CD14-positive monocyte (primary cell): ENCODE measurements around the gene XIRP1. TPM values are rescaled to one million over a fixed set of nuclear protein-coding genes. Genes with fewer than 3 reads are reported as not detected.

Source experiments
- DNase-seq, 3 donors: peaks; one replicate each; pipeline ENCODE4 v3.0.0-alpha.2; 2011 to 2022
- H2AFZ ChIP-seq: 2 replicates; pipeline ENCODE4 v1.6.0; 2012; ENCODE audit warnings: mild to moderate bottlenecking, low read depth, low read length, inconsistent platforms; ENCODE audit not compliant: insufficient read depth, poor library complexity, severe bottlenecking
- H3K27ac ChIP-seq, 2 donors: 1 replicate in 1 of 2; 2 replicates in 1 of 2; pipeline ENCODE4 v1.5.1; 2012 to 2013; ENCODE audit warnings: low read length in 2 of 2, control low read depth in 1 of 2, inconsistent platforms in 1 of 2, low read depth in 1 of 2, mild to moderate bottlenecking in 1 of 2
- H3K27me3 ChIP-seq, 2 donors: one replicate each; pipeline versions ENCODE4 v1.6.0 to v1.6.1; 2011 to 2013; ENCODE audit warnings: low read length in 2 of 2; ENCODE audit not compliant: control insufficient read depth in 2 of 2, insufficient read depth in 2 of 2
- H3K36me3 ChIP-seq, 2 donors: replicated peaks in 1 of 2; 1 replicate in 1 of 2; 2 replicates in 1 of 2; pipeline versions ENCODE4 v1.5.1 to v1.6.1; 2012 to 2013; ENCODE audit warnings: low read length in 2 of 2, control low read depth in 1 of 2, inconsistent platforms in 1 of 2, mild to moderate bottlenecking in 1 of 2; ENCODE audit not compliant: insufficient read depth in 2 of 2, control insufficient read depth in 1 of 2
- H3K4me1 ChIP-seq, 2 donors: 1 replicate in 1 of 2; 2 replicates in 1 of 2; pipeline versions ENCODE4 v1.5.1 to v1.6.1; 2012 to 2013; ENCODE audit warnings: low read length in 2 of 2, control low read depth in 1 of 2, inconsistent platforms in 1 of 2, mild to moderate bottlenecking in 1 of 2, moderate library complexity in 1 of 2; ENCODE audit not compliant: insufficient read depth in 2 of 2, control insufficient read depth in 1 of 2
- H3K4me2 ChIP-seq: replicated peaks from 2 replicates; pipeline ENCODE3; 2012; ENCODE audit warnings: low read length, moderate library complexity, mild to moderate bottlenecking; ENCODE audit not compliant: poor library complexity, severe bottlenecking; ENCODE audit errors: extremely low read depth
- H3K4me3 ChIP-seq, 3 experiments: fragments of 200-600 bp in 1 of 3; sonication (generic) in 1 of 3; replicated peaks in 1 of 3; 1 replicate in 2 of 3; 2 replicates in 1 of 3; pipeline ENCODE4 v1.5.1; 2011 to 2013; ENCODE audit warnings: low read length in 3 of 3, mild to moderate bottlenecking in 3 of 3, control low read depth in 2 of 3, low read depth in 2 of 3, inconsistent platforms in 1 of 3, moderate library complexity in 1 of 3
- H3K79me2 ChIP-seq: 2 replicates; pipeline ENCODE4 v1.6.0; 2012; ENCODE audit warnings: mild to moderate bottlenecking, control low read depth, inconsistent platforms, low read length, moderate library complexity; ENCODE audit not compliant: insufficient read depth
- H3K9ac ChIP-seq: 2 replicates; pipeline ENCODE4 v1.6.0; 2017; ENCODE audit warnings: low read length, mild to moderate bottlenecking; ENCODE audit not compliant: insufficient read depth, poor library complexity, severe bottlenecking
- H3K9me3 ChIP-seq, 2 donors: replicated peaks in 1 of 2; 1 replicate in 1 of 2; 2 replicates in 1 of 2; pipeline versions ENCODE4 v1.5.1 to v1.6.1; 2012 to 2013; ENCODE audit warnings: low read length in 2 of 2, control low read depth in 1 of 2; ENCODE audit not compliant: control insufficient read depth in 1 of 2, insufficient read depth in 1 of 2
- H4K20me1 ChIP-seq: 2 replicates; pipeline ENCODE4 v1.6.0; 2012; ENCODE audit warnings: mild to moderate bottlenecking, low read length, control low read depth, moderate library complexity; ENCODE audit not compliant: insufficient read depth
- H3K27ac Mint-ChIP-seq, 7 donors: one replicate each; pipeline ENCODE4 v1.8.0; 2020; ENCODE audit warnings: mild to moderate bottlenecking in 7 of 7, mixed read lengths in 7 of 7, moderate library complexity in 6 of 7, inconsistent platforms in 2 of 7
- H3K27me3 Mint-ChIP-seq, 3 donors: one replicate each; pipeline ENCODE4 v1.8.0; 2021 to 2022; ENCODE audit warnings: low read depth in 3 of 3, mild to moderate bottlenecking in 3 of 3, mixed read lengths in 3 of 3, moderate library complexity in 3 of 3, inconsistent platforms in 1 of 3
- H3K36me3 Mint-ChIP-seq, 2 donors: one replicate each; pipeline ENCODE4 v1.8.0; 2020; ENCODE audit warnings: mixed read lengths in 2 of 2, inconsistent platforms in 1 of 2, mild to moderate bottlenecking in 1 of 2
- H3K4me1 Mint-ChIP-seq: one replicate; pipeline ENCODE4 v1.8.0; 2020; ENCODE audit warnings: mild to moderate bottlenecking, mixed read lengths
- H3K4me3 Mint-ChIP-seq, 2 donors: one replicate each; pipeline ENCODE4 v1.8.0; 2020; ENCODE audit warnings: mild to moderate bottlenecking in 2 of 2, mixed read lengths in 2 of 2, moderate library complexity in 1 of 2
- H3K9me3 Mint-ChIP-seq, 7 donors: one replicate each; pipeline ENCODE4 v1.8.0; 2020 to 2022; ENCODE audit warnings: mixed read lengths in 7 of 7, mild to moderate bottlenecking in 6 of 7, moderate library complexity in 6 of 7, inconsistent platforms in 2 of 7
- CTCF ChIP-seq: fragments of 200-600 bp; IDR thresholded peaks from one replicate; pipeline ENCODE4 v1.8.0; 2022; ENCODE audit warnings: antibody characterized with exemption, mild to moderate bottlenecking
- WGBS: methylation state at CpG from one replicate; pipeline ENCODE4 v1.1.5; 2013; ENCODE audit warnings: missing lambda C conversion rate; ENCODE audit not compliant: insufficient coverage; 5-methylcytosine and 5-hydroxymethylcytosine counted together
- intact Hi-C, 2 donors: fragments of 100-400 bp; cut with micrococcal nuclease; formaldehyde crosslinking; loops; one replicate each; pipeline versions ENCODE4 v1.15.0 to v1.15.1; 2023
- polyA plus RNA-seq, 3 donors: library from polyadenylated mRNA; depleted of rRNA in 1 of 3; unstranded in 2 of 3; stranded (reverse) in 1 of 3; fragments of 300-500 nt in 2 of 3; fragments of >200 nt in 1 of 3; fragmentation: Illumina TruSeq in 2 of 3; gene quantifications; 1 replicate in 2 of 3; 2 replicates in 1 of 3; pipeline ENCODE4 v1.2.3, GENCODE V29; 2012 to 2021

Gene XIRP1
- polyA plus RNA-seq, 3 donors: not detected

DNA sequence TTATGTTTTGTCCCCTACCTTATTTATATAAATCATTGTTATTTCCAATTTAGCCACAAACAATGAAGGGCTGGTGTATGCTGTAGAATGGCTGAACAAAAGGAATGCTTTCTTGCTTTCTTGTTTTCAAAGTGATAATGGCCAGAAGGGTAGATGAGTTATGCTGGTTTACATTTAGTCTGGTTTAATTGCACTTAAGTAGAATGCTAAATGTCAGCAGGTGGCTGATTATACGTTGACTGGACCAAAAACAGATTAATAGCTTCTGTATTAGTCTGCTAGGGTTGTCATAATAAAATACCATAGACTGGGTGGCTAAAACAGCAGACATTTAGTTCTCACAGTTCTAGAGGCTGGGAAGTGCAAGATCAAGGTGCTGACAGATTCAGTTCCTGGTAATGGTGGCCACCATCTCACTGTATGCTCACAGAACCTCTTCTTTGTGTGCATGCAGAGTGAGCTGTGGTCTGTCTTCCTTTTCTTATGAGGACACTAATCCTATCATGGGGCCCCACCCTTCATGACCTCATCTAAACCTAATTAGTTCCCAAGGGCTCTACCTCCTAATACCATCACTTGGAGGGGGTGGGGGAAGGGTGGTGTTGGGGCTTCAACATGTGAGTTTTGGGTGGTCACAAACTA lies 17.1 kb upstream of the XIRP1 start:
- Histone ChIP-seq H4K20me1 (no peaks in the 10 kb centered on the region), H3K27ac (peak overlapping the region in 1 of 2 donors; percentile 64), H3K27me3 (no peaks in the 10 kb centered on the region), H3K36me3 (no peaks in the 10 kb centered on the region), H3K4me3 (no peak overlapping the region), H3K4me1 (peaks cover 49 to 60% of the 10 kb centered on the region in 2 donors), H2AFZ (peak overlapping the region; percentile 27), H3K79me2 (no peaks in the 10 kb centered on the region), H3K9ac (no peak overlapping the region), H3K4me2 (no peak overlapping the region), H3K9me3 (peaks cover 0 to 4% of the 10 kb centered on the region in 2 donors)
- no peak for TF ChIP-seq CTCF
- Mint-ChIP-seq H3K36me3 (no peaks in the 10 kb centered on the region), H3K4me1 (peaks cover 52% of the 10 kb centered on the region), H3K9me3 (peaks cover 0 to 6% (median 3%) of the 10 kb centered on the region in 7 donors), H3K27ac (peak overlapping the region in 2 of 7 donors; percentile 18 to 36), H3K27me3 (peaks cover 0 to 2% (median 0%) of the 10 kb centered on the region in 3 donors), H3K4me3 (no peak overlapping the region)
- 80% methylated on average over 1 of the region's 1 CpG for WGBS
- no peak for DNase-seq
- intact Hi-C loops: loop anchor here in 1 of 2 donors (5.0 kb wide), 1 partner anchor 83 kb away; no protein-coding TSS in a partner anchor

GRCh38 chr3:39208463-39209055 lies 16.2 kb upstream of the XIRP1 start:
- Mint-ChIP-seq H3K4me3 (no peak overlapping the region), H3K4me1 (peaks cover 43% of the 10 kb centered on the region), H3K27me3 (peaks cover 0 to 3% (median 0%) of the 10 kb centered on the region in 3 donors), H3K9me3 (peaks cover 0 to 6% (median 3%) of the 10 kb centered on the region in 7 donors), H3K36me3 (no peaks in the 10 kb centered on the region), H3K27ac (peak overlapping the region in 3 of 7 donors; percentile 45 to 64 (median 54))
- Histone ChIP-seq H3K9me3 (peaks cover 0 to 4% of the 10 kb centered on the region in 2 donors), H2AFZ (no peak overlapping the region), H3K9ac (no peak overlapping the region), H3K4me1 (peaks cover 40 to 51% of the 10 kb centered on the region in 2 donors), H3K27me3 (no peaks in the 10 kb centered on the region), H3K36me3 (no peaks in the 10 kb centered on the region), H3K4me3 (no peak overlapping the region), H3K79me2 (no peaks in the 10 kb centered on the region), H3K27ac (no peak overlapping the region), H4K20me1 (no peaks in the 10 kb centered on the region), H3K4me2 (no peak overlapping the region)
- 0% methylated on average over 4 of the region's 7 CpGs for WGBS
- peak; percentile 79 for TF ChIP-seq CTCF
- intact Hi-C loops: loop anchor here in 1 of 2 donors (5.0 kb wide), 1 partner anchor 84 kb away; no protein-coding TSS in a partner anchor
- peak; percentile 41 to 74 (median 72) for DNase-seq
